ENCODE measurements around the gene ABHD12B.

The ABHD12B gene

DNA sequence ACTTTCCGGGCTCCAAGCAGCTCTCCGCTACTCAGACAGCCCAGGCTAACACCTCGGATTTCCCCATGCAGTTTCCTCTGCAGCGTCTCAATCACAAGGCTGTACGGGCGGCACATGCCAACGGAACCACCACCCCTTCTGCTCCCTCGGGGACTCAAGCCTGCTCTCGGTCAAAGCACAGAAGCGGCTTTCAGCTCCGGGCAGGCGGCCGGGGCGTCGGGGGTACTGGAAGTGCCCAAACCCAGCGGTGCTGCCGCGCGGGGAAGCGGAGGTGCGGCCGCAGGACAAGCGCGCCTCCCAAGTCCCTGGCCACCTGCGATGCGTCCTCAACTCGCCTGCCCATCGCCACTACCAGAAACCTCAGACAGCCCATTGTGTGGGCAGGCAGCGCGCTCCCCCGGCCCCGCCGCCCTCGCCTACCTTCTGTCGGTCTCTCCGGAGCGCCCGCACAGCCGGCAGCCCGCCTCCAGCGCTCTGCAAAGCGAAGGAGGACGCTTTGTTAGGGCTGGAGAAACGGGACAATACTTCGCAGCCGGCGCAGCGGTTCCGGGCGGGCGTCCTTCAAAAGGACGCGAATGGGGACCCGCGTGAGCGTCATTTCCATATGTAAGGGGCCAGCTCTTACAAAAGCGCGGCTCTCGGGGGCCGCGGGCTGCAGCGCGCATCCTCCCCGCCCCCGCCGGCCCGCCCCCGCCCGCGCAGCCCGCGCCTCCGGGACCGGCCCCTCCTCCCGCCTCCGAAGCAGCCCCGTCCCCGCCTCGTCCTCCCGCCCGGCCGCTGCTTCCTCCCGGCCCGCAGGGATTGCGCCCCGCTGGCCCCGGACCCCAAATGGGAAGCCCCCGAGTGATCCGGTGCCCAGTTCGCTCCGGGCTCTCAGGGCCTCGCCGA is 41.6 kb upstream of the ABHD12B start:
- H3K27ac ChIP-seq (ENCODE audit: low read length): no peak overlapping the region
- H3K9me2 ChIP-seq (replicated peaks; ENCODE audit: insufficient read depth, low read length): no peaks in the 10 kb centered on the region
- no peaks in the 10 kb centered on the region for H3F3A ChIP-seq (ENCODE audit: insufficient read depth, low read length)
- H4K20me1 ChIP-seq (ENCODE audit: insufficient read depth, low read length): no peaks in the 10 kb centered on the region
- no peaks in the 10 kb centered on the region for H3K27me3 ChIP-seq (replicated peaks; ENCODE audit: insufficient read depth, low read length)
- H3K9ac ChIP-seq (ENCODE audit: low read length): peak overlapping the region; percentile 23; the same call in 1 of the 2 replicates
- H2AFZ ChIP-seq (ENCODE audit: low read length): peak overlapping the region; percentile 56; the same call in 1 of the 2 replicates
- H3K79me2 ChIP-seq (ENCODE audit: low read length): peaks cover 43% of the 10 kb centered on the region
- H3K4me3 ChIP-seq (ENCODE audit: low read length): peak overlapping the region; percentile 65
- H3K9me3 ChIP-seq (replicated peaks; ENCODE audit: insufficient read depth, low read length): no peaks in the 10 kb centered on the region
- peak; percentile 14 for DNase-seq
- H3K36me3 ChIP-seq (replicated peaks; ENCODE audit: insufficient read depth, low read length): no peaks in the 10 kb centered on the region
- peaks cover 6% of the 10 kb centered on the region; the same call in 1 of the 2 replicates for H3K4me1 ChIP-seq (ENCODE audit: low read length)
- TF ChIP-seq EZH2phosphoT487 (IDR thresholded peaks at IDR 0.05; ENCODE audit: low read length): no peak
- no peak for TF ChIP-seq EZH2 (optimal IDR thresholded peaks at IDR 0.05; ENCODE audit: low read depth, low read length)
- H3K4me2 ChIP-seq (ENCODE audit: low read depth, low read length): peak overlapping the region; percentile 63

DNA sequence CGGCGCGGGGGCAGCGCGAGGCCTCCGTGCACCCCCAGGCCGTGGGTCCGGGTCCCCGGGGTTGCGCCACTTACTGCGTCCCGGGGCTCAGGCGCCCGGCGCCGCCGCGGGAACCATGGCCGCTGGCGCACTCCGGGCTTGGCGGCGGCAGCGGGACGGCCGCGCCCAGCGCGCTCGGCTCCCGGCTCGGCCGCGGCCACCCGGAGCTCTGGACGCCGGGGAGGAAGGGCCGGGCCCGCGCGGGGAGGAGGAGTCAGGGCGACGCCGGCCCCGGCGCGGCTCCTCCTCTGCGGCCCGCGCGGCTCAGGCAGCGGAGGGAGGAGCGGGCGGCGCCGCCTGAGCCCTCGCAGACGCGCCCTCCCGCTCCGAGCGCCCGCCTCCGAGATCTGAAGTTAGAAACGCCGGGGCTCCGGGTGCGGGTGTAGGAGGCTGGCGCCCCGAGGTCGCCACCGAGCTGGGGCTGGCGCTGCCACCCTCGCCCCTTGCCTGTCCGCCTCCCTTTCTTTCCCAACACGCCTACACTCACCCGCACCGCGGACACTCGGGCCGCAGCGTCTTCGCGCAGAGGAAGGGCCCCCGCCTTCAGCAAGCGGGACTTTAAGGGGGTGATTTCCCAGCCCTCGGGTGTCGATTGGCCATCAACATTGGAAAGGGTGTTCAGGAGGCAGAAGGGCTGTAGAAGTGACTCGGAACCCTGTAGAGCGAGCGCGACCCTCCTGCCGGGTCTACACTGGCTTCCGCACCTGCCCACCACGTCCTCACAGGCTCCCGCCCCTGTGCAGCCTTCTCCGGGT is 40.7 kb upstream of the ABHD12B start, which contains the start of gene NIN:
Gene NIN, minus strand, starts transcription at position 231 of the 794 bp plus-strand sequence. CDS start 9,106 bp downstream, outside the sequence.
- Histone ChIP-seq H3K4me3 (ENCODE audit: low read length) (peak within 1 kb of the TSS; percentile 65), H4K20me1 (ENCODE audit: insufficient read depth, low read length) (no peaks in the 10 kb centered on the region), H3K79me2 (ENCODE audit: low read length) (peaks cover 36% of the 10 kb centered on the region), H3K9ac (ENCODE audit: low read length) (peak within 1 kb of the TSS; percentile 42; the same call in 1 of the 2 replicates), H3K9me2 (replicated peaks; ENCODE audit: insufficient read depth, low read length) (no peaks in the 10 kb centered on the region), H3K36me3 (replicated peaks; ENCODE audit: insufficient read depth, low read length) (no peaks in the 10 kb centered on the region), H3K27ac (ENCODE audit: low read length) (no peak within 1 kb of the TSS), H3K27me3 (replicated peaks; ENCODE audit: insufficient read depth, low read length) (no peaks in the 10 kb centered on the region), H3K4me1 (ENCODE audit: low read length) (peaks cover 6% of the 10 kb centered on the region; the same call in 1 of the 2 replicates), H2AFZ (ENCODE audit: low read length) (peak within 1 kb of the TSS; percentile 92), H3F3A (ENCODE audit: insufficient read depth, low read length) (no peaks in the 10 kb centered on the region), H3K4me2 (ENCODE audit: low read depth, low read length) (peak within 1 kb of the TSS; percentile 72), H3K9me3 (replicated peaks; ENCODE audit: insufficient read depth, low read length) (no peaks in the 10 kb centered on the region)
- peak; percentile 73 for DNase-seq
- TF ChIP-seq EZH2phosphoT487 (IDR thresholded peaks at IDR 0.05; ENCODE audit: low read length) (no peak), EZH2 (optimal IDR thresholded peaks at IDR 0.05; ENCODE audit: low read depth, low read length) (no peak)
- TF ChIP-seq, protein P1, sequence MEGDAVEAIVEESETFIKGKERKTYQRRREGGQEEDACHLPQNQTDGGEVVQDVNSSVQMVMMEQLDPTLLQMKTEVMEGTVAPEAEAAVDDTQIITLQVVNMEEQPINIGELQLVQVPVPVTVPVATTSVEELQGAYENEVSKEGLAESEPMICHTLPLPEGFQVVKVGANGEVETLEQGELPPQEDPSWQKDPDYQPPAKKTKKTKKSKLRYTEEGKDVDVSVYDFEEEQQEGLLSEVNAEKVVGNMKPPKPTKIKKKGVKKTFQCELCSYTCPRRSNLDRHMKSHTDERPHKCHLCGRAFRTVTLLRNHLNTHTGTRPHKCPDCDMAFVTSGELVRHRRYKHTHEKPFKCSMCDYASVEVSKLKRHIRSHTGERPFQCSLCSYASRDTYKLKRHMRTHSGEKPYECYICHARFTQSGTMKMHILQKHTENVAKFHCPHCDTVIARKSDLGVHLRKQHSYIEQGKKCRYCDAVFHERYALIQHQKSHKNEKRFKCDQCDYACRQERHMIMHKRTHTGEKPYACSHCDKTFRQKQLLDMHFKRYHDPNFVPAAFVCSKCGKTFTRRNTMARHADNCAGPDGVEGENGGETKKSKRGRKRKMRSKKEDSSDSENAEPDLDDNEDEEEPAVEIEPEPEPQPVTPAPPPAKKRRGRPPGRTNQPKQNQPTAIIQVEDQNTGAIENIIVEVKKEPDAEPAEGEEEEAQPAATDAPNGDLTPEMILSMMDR (IDR thresholded peaks at IDR 0.05; ENCODE audit: low read length): no peak

DNA sequence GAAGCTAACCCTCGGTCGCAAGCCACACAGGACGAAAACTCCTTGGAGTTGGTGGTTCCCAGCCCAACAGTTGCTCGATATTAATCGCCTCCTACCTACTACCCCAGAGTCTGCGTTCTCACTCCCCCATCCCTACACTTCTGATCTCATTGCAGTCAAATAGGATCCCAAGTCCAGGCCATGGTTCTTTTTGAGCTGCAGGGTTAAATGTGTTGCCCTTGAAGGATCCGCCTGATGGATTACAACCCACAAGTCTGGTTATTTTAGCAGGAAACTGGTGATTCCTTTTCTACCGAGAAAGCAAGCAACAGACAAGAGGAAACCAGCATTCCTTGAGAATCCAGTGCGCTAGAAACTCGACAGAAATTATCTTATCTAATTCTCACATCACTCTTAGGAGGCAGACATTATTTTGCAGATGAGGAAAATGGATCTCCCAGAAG is 40.1 kb upstream of the ABHD12B start:
- no peaks in the 10 kb centered on the region for H3K27me3 ChIP-seq (replicated peaks; ENCODE audit: insufficient read depth, low read length)
- H3K79me2 ChIP-seq (ENCODE audit: low read length): peaks cover 30% of the 10 kb centered on the region
- H4K20me1 ChIP-seq (ENCODE audit: insufficient read depth, low read length): no peaks in the 10 kb centered on the region

More for the DNA sequence above, 40.1 kb upstream of the ABHD12B start:
- no peak overlapping the region for H3K27ac ChIP-seq (ENCODE audit: low read length)
- H3K4me1 ChIP-seq (ENCODE audit: low read length): peaks cover 6% of the 10 kb centered on the region; the same call in 1 of the 2 replicates
- TF ChIP-seq EZH2 (optimal IDR thresholded peaks at IDR 0.05; ENCODE audit: low read depth, low read length) (no peak), EZH2phosphoT487 (IDR thresholded peaks at IDR 0.05; ENCODE audit: low read length) (no peak)
- H2AFZ ChIP-seq (ENCODE audit: low read length): peak overlapping the region; percentile 92
- H3K9me2 ChIP-seq (replicated peaks; ENCODE audit: insufficient read depth, low read length): no peaks in the 10 kb centered on the region
- peak overlapping the region; percentile 72 for H3K4me2 ChIP-seq (ENCODE audit: low read depth, low read length)
- H3K4me3 ChIP-seq (ENCODE audit: low read length): peak overlapping the region; percentile 63
- H3K9ac ChIP-seq (ENCODE audit: low read length): no peak overlapping the region; the same call in 1 of the 2 replicates
- no peaks in the 10 kb centered on the region for H3K9me3 ChIP-seq (replicated peaks; ENCODE audit: insufficient read depth, low read length)
- H3K36me3 ChIP-seq (replicated peaks; ENCODE audit: insufficient read depth, low read length): no peaks in the 10 kb centered on the region
- DNase-seq: no peak
- no peaks in the 10 kb centered on the region for H3F3A ChIP-seq (ENCODE audit: insufficient read depth, low read length)

All from MM.1S (cell line).